ENCODE measurements around the gene BTBD2. TPM values are rescaled to one million over a fixed set of nuclear protein-coding genes. Genes with fewer than 3 reads are reported as not detected.

BTBD2 gene
- total and polyA plus RNA-seq, 2 of the 8 experiments (the other 6 are each of a cell fraction or from before 2014, with no cell fraction given), result 91.7 to 92.3 TPM

DNA sequence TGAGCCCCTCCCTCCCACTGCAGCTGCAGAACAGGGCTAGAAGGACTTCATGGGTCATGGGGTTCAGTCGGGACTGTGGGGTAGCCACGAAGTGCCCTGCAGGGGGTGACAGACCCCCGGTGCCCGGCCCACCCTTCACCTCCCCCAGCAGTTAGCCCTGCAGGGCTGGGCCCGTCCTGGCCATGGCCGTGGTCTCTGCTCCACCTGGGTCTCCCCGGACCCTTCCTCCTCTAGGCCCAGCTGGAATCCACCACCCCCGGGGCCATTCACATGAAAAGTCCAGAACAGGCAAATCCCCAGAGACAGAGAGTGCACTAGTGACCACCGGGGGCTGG, 18.3 kb upstream of the BTBD2 start (continued):
- TF ChIP-seq EP300 (IDR thresholded peaks at IDR 0.05; ENCODE audit: borderline replicate concordance in 1 of 2, low read depth in 2 of 2, low read length in 2 of 2) (no peak), CTBP2 (IDR thresholded peaks at IDR 0.05; ENCODE audit: borderline replicate concordance, insufficient read depth, insufficient read length, low read length) (no peak), NRF1 (IDR thresholded peaks at IDR 0.05; ENCODE audit: low read depth, low read length) (no peak), GTF2F1 (IDR thresholded peaks at IDR 0.05; ENCODE audit: borderline replicate concordance, low read depth, low read length) (no peak), SP2 (IDR thresholded peaks at IDR 0.05; ENCODE audit: low read length) (no peak)
- TF ChIP-seq, protein P1, sequence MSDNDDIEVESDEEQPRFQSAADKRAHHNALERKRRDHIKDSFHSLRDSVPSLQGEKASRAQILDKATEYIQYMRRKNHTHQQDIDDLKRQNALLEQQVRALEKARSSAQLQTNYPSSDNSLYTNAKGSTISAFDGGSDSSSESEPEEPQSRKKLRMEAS (IDR thresholded peaks at IDR 0.05), result no peak
- TF ChIP-seq, protein P2, sequence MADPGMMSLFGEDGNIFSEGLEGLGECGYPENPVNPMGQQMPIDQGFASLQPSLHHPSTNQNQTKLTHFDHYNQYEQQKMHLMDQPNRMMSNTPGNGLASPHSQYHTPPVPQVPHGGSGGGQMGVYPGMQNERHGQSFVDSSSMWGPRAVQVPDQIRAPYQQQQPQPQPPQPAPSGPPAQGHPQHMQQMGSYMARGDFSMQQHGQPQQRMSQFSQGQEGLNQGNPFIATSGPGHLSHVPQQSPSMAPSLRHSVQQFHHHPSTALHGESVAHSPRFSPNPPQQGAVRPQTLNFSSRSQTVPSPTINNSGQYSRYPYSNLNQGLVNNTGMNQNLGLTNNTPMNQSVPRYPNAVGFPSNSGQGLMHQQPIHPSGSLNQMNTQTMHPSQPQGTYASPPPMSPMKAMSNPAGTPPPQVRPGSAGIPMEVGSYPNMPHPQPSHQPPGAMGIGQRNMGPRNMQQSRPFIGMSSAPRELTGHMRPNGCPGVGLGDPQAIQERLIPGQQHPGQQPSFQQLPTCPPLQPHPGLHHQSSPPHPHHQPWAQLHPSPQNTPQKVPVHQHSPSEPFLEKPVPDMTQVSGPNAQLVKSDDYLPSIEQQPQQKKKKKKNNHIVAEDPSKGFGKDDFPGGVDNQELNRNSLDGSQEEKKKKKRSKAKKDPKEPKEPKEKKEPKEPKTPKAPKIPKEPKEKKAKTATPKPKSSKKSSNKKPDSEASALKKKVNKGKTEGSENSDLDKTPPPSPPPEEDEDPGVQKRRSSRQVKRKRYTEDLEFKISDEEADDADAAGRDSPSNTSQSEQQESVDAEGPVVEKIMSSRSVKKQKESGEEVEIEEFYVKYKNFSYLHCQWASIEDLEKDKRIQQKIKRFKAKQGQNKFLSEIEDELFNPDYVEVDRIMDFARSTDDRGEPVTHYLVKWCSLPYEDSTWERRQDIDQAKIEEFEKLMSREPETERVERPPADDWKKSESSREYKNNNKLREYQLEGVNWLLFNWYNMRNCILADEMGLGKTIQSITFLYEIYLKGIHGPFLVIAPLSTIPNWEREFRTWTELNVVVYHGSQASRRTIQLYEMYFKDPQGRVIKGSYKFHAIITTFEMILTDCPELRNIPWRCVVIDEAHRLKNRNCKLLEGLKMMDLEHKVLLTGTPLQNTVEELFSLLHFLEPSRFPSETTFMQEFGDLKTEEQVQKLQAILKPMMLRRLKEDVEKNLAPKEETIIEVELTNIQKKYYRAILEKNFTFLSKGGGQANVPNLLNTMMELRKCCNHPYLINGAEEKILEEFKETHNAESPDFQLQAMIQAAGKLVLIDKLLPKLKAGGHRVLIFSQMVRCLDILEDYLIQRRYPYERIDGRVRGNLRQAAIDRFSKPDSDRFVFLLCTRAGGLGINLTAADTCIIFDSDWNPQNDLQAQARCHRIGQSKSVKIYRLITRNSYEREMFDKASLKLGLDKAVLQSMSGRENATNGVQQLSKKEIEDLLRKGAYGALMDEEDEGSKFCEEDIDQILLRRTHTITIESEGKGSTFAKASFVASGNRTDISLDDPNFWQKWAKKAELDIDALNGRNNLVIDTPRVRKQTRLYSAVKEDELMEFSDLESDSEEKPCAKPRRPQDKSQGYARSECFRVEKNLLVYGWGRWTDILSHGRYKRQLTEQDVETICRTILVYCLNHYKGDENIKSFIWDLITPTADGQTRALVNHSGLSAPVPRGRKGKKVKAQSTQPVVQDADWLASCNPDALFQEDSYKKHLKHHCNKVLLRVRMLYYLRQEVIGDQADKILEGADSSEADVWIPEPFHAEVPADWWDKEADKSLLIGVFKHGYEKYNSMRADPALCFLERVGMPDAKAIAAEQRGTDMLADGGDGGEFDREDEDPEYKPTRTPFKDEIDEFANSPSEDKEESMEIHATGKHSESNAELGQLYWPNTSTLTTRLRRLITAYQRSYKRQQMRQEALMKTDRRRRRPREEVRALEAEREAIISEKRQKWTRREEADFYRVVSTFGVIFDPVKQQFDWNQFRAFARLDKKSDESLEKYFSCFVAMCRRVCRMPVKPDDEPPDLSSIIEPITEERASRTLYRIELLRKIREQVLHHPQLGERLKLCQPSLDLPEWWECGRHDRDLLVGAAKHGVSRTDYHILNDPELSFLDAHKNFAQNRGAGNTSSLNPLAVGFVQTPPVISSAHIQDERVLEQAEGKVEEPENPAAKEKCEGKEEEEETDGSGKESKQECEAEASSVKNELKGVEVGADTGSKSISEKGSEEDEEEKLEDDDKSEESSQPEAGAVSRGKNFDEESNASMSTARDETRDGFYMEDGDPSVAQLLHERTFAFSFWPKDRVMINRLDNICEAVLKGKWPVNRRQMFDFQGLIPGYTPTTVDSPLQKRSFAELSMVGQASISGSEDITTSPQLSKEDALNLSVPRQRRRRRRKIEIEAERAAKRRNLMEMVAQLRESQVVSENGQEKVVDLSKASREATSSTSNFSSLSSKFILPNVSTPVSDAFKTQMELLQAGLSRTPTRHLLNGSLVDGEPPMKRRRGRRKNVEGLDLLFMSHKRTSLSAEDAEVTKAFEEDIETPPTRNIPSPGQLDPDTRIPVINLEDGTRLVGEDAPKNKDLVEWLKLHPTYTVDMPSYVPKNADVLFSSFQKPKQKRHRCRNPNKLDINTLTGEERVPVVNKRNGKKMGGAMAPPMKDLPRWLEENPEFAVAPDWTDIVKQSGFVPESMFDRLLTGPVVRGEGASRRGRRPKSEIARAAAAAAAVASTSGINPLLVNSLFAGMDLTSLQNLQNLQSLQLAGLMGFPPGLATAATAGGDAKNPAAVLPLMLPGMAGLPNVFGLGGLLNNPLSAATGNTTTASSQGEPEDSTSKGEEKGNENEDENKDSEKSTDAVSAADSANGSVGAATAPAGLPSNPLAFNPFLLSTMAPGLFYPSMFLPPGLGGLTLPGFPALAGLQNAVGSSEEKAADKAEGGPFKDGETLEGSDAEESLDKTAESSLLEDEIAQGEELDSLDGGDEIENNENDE (IDR thresholded peaks at IDR 0.05; ENCODE audit: insufficient replicate concordance, low read length), result no peak
